HG02798 (cell line): ENCODE measurements around the gene DYNLT1.
"Not testable (repeated sequence)": the region's sequence is repeated elsewhere in the genome, so short reads cannot be mapped to it uniquely, and the experiment has no call there.

Experiments
- ATAC-seq: cut with Tn5 transposase; IDR thresholded peaks from one replicate; pipeline ENCODE4 v1.9.1; 2021; ENCODE audit warnings: mild to moderate bottlenecking; ENCODE audit not compliant: unreplicated experiment, poor library complexity

The DYNLT1 gene

GRCh38 chr6:158645064-158646022, 800 bp upstream of the DYNLT1 start:
- no peak for ATAC-seq

- ATAC-seq, result no peak
Observed at GRCh38 chr6:158643836-158644230, 710 bp downstream of the DYNLT1 start.

DNA sequence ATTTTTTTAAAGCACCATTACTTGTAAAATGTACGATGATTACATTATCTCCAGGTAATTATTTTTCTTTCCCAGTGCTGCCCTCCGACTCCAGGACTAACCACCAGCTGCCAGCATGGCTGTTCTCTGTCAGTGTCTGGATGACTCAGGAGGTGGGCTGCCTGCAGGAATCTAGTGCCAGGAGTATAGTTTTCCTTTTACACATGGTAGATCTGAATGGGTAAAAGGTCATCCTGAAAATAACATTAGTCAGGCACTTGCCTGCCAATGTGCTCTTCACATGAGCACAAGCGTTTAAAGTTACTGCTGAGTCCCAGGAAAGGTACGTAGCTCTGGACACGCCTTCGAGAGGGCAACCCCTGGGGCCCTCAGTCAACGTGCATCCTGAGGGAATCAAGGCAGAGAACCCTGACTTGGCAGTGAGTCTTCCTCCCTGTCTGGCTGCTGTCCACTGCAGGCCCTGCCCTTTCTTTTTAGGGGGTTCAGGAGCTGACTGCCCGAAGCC, 2.4 kb downstream of the DYNLT1 start:
- no peak for ATAC-seq

GRCh38 chr6:158640519-158640918, 4.0 kb downstream of the DYNLT1 start:
- no peak for ATAC-seq

DNA sequence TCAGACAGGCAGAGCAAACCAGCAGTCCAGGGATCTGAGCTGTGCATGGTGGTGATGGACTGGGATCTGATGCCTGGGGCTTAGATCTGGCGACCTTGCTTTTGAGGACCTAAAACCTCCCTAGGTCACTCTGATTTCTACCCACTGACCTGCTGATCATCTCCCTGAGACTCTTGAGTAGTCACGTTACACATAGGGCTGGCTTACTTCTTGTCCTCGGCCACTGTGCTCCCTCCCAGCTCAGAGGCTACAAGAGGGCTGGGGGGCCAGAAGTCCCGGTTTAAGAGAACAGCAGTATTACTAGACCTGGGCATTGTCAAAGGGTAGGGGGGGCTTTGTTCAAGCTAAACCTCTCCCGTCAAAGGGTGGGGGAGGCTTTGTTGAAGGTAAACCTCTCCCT, 5.5 kb downstream of the DYNLT1 start:
- ATAC-seq, result no peak

DNA sequence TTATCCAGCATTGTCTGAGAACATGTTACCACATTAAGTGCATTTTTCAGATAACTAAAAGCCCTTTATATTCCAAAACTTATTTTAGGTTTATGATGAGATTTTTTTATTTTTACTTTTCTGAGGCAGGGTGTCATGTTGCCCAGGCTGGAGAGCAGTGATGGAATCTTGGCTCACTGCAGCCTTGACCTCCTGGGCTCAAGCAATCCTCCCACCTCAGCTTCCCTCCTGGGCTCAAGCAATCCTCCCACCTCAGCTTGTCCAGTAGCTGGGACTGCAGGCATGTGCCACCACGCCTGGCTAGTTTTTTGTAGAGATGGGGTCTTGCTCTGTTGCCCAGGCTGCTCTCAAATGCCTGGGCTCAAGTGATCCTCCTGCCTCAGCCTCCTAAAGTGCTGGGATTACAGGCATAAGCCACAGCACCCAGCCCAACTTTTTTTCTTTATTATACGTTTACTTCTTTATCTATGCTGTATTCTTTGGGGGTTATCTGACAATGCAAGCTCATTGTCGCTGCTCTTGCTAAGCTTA, 6.2 kb downstream of the DYNLT1 start:
- no peak for ATAC-seq

GRCh38 chr6:158636778-158637177, 7.8 kb downstream of the DYNLT1 start:
- no peak for ATAC-seq

GRCh38 chr6:158635427-158636073, 9.0 kb downstream of the DYNLT1 start:
- ATAC-seq, result no peak

DNA sequence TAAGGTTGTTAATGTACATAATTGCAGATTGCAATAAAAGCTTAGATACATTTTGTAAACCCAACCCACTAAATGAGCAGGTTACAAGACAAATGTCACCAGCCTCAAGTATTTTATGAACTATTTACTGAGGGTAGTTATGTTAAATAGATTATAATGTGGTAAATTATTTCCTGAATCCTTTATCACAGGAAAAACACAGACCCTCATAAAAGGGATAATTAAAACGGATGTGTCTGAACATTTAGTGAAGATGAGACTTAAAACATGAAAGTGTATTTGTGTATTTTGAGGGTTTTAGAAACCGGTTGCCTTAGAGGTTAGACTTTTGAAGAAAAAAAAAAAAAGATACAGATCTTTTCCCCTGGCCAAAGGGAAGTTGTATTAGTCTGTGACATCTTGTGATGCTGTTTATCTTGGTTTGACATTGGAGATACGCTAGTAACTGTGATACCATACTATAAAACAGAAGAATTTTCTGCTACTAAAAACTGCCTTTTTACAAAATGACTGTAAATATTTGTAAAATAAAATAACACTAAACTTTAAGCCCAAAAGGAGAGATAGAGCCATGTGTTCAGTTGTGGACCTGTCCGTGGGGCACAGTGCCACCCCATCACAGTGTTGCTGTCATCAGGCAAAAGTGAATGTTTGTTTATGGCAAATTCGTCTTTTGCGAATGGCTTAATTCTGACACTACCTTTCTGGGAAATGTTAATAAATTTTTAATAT, 9.7 kb downstream of the DYNLT1 start:
- no peak for ATAC-seq

GRCh38 chr6:158633127-158633526, 11.4 kb downstream of the DYNLT1 start:
- no peak for ATAC-seq

- ATAC-seq, result not testable (repeated sequence)
Observed at GRCh38 chr6:158632538-158633119, 11.9 kb downstream of the DYNLT1 start.

GRCh38 chr6:158631678-158632537, 12.6 kb downstream of the DYNLT1 start:
- no peak for ATAC-seq

DNA sequence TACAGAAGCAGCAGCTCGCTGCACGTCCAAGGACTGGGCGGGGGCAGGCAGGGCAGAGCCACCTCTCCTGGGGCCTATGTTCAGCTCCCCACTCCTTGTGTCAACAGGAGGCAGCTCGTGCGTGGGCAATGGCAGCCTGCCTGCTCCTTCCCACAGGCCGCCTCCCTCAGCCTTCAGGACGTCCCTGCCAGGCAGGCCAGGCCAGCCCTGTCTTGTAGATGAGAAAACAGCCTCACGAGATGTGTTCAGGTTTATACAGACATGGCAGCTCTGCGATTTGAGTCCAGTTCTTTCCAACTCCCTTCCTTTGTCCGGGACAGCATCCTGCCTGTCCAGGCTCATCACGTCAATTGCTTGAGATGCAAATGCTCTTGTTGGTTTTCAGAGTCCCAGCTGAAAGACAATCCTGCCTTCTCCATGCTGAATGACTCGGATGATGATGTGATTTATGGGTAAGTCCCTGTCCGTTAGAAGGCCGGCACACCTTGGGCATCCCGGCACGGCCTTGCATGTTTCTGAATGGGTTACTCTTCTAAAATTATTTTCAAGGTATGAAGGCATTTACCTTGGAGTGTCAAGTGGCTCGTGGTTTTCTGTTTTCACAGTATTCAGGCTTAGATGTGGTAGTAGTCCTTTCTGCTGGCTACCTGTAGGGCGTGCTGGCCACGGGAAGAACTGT, 13.5 kb downstream of the DYNLT1 start:
- no peak for ATAC-seq

- no peak for ATAC-seq
Observed at GRCh38 chr6:158629367-158630221, 14.9 kb downstream of the DYNLT1 start.

DNA sequence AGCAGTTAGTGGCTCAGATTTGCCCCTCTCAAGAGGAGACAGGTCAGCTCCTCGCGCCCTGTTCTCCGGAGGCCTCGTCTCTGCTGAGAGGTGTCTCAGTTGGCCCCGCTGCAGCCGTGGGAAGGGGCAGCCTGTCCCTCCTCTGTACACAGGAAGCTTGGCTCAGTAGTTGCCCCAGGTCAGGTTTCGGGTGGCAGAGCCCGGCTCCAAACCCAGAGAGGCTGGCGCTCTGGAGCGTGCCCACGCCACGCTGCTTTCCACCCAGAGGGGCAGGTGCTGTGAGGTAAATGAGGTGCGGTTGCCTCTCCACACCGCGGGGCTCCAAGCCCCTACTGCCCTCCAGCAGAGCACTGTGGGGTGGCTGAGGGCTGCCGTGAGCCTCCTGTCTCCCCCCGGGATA, 16.0 kb downstream of the DYNLT1 start:
- no peak for ATAC-seq

DNA sequence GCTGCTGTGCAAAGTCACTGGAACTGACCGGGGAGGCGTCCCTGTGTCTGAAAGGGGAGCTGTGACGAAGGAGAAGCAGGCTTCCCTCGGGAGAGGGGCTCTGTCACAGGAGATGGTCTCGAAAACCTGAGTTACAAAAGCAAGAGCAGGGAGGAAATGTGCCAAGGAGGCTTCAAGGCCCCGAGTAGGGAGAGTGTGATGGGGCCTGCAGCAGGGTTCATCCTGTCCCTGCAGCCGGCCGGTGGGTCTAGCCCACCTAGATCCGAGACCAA, 16.7 kb downstream of the DYNLT1 start:
- ATAC-seq, result no peak

- no peak for ATAC-seq
Observed at GRCh38 chr6:158627168-158627939, 17.2 kb downstream of the DYNLT1 start.
